ENCODE data around the gene DNLZ.

Gene DNLZ

DNA sequence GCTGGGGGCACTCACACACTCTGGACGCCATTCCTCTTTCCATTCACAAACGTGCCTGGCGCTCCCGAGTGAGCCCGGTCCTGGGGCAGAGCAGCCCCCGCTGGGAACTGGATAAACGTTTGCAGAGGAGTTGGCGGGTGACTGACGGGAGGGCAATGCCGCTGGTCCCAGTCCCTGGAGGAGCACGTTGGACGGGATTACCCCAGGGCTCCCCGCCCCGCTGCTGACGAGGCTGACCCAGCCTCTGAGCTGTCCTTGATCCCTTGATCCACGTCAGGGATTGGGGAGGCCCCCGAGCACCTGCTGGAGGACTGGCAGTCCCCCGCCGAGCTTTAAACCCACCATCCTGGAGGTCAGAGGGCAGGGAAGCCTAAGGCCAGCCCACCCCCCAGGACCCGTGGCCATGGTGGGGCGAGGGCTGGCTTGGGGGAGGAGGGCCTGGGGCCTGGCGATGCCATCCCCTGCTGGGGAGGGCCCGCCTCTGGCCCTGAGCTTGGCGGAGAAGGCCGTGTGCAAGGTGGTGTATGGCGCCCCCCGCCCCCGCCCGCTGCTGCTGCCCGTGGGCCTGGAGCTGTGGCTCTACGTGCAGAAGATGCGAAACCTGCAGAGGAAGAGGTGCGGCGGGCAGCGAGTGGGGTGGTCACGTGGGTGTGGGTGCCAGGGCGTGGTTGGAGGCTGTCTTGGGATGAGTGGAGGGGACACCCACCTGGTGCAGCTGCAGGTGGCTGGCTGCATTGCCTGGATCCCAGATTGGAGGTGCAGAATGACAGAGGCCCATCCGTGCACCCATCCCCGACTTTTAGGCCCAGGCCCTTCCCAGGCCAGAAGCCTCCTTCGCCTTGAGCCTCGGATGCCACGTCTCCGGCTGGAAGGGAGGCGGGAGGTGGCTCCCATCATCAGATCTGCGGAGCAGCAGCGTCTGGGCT, 31.7 kb downstream of the DNLZ start:
- TF ChIP-seq, protein P1, sequence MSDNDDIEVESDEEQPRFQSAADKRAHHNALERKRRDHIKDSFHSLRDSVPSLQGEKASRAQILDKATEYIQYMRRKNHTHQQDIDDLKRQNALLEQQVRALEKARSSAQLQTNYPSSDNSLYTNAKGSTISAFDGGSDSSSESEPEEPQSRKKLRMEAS (IDR thresholded peaks at IDR 0.05; ENCODE audit: low read depth, low read length), result no peak
- TF ChIP-seq POLR2A (IDR thresholded peaks at IDR 0.05; ENCODE audit: extremely low read depth, insufficient read length) (no peak), MYC (IDR thresholded peaks at IDR 0.05; ENCODE audit: low read depth, low read length) (no peak)
- TF ChIP-seq, protein P2, sequence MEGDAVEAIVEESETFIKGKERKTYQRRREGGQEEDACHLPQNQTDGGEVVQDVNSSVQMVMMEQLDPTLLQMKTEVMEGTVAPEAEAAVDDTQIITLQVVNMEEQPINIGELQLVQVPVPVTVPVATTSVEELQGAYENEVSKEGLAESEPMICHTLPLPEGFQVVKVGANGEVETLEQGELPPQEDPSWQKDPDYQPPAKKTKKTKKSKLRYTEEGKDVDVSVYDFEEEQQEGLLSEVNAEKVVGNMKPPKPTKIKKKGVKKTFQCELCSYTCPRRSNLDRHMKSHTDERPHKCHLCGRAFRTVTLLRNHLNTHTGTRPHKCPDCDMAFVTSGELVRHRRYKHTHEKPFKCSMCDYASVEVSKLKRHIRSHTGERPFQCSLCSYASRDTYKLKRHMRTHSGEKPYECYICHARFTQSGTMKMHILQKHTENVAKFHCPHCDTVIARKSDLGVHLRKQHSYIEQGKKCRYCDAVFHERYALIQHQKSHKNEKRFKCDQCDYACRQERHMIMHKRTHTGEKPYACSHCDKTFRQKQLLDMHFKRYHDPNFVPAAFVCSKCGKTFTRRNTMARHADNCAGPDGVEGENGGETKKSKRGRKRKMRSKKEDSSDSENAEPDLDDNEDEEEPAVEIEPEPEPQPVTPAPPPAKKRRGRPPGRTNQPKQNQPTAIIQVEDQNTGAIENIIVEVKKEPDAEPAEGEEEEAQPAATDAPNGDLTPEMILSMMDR (IDR thresholded peaks at IDR 0.05; ENCODE audit: low read depth, low read length), result no peak
- no peak for DNase-seq (ENCODE audit: low read depth)
- H3K4me3 ChIP-seq (ENCODE audit: low read depth, low read length), result no peak overlapping the region

DNA sequence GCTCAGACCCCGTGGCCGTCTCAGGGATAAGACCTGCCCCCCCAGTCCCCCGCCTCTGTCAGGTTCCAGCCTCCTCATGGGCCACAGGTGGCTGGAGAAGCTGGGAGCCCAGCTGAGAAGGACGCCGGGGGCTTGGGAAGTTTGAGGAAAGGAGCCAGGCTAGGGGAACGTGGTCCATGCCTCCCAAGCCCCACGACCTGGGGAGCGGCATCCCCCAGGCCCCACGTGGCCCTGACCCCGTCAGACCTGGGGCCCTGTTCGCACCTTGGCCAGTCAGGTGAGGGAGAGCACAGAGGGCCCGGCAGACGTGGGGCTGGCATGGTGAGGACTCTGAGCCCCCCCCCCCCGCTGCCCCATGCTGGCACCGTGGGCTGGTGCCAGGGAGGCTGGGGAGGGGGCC, 32.5 kb downstream of the DNLZ start:
- DNase-seq (ENCODE audit: low read depth), result no peak
- no peak overlapping the region for H3K4me3 ChIP-seq (ENCODE audit: low read depth, low read length)
- TF ChIP-seq MYC (IDR thresholded peaks at IDR 0.05; ENCODE audit: low read depth, low read length), result no peak
- TF ChIP-seq POLR2A (IDR thresholded peaks at IDR 0.05; ENCODE audit: extremely low read depth, insufficient read length), result no peak
- TF ChIP-seq, protein P2 (IDR thresholded peaks at IDR 0.05; ENCODE audit: low read depth, low read length), result no peak
- TF ChIP-seq, protein P1 (IDR thresholded peaks at IDR 0.05; ENCODE audit: low read depth, low read length), result no peak

DNA sequence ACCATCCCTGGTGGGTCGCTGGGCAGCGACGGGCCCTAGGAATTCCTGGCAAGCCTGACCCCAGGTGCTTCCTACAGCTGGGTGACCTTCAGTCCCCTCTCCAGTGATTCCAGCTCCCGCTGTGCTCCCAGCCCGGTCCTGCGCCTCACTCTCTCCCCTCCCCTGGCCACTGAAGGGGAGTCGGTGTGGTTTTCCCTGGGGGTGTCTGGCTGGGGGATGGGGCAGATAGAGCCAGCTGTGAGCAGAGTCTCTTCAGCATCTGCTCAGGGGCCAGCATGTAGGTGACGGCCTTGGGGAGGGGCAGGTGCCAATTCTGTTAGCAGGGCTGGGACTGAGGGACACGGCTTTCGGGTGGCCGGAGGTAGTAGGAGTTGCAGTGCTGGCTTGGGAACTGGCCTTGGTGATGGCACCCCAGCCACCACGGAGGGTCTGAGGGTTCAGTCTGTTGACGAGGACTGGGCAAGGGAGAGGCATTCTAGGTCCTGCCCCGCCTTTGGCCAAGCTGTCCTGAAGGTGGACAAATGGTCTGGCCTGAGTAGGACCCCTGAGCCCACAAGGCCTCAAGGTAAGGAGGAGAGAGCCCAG, 33.0 kb downstream of the DNLZ start:
- TF ChIP-seq POLR2A (IDR thresholded peaks at IDR 0.05; ENCODE audit: extremely low read depth, insufficient read length) (no peak), MYC (IDR thresholded peaks at IDR 0.05; ENCODE audit: low read depth, low read length) (no peak)
- TF ChIP-seq, protein P1 (IDR thresholded peaks at IDR 0.05; ENCODE audit: low read depth, low read length), result no peak
- TF ChIP-seq, protein P2 (IDR thresholded peaks at IDR 0.05; ENCODE audit: low read depth, low read length), result no peak
- DNase-seq (ENCODE audit: low read depth), result no peak
- H3K4me3 ChIP-seq (ENCODE audit: low read depth, low read length), result no peak overlapping the region

DNA sequence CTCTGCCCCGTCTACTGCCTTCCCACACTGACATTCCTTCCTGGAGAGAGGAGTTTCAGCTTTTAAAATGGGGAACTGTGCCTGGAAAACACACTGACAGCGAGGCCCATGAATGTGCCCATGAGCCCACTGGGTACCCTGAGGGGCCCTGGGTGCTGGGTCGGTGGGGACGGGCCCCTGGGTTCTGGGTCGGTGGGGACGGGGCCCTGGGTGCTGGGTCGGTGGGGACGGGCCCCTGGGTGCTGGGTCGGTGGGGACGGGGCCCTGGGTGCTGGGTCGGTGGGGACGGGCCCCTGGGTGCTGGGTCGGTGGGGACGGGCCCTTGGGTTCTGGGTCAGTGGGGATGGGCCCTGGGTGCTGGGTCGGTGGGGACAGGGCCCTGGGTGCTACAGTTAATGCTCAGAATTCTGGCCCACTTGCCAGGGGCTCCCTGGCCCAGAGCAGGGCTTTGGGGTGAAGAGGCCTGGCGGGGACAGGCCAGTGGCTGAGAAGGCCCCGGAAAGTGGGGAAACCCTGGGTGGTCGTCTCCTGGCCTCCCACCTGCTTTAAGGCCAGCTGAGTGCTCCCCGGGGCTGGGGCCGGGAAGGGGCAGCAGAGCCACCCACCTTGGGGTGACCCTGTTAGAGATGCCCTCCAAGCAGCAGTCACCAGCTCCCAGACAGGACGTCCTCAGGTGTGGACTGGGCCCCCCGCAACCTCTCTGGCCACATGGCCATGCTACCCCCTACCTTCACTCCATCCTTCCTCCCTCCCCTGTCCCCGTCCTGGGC, 33.7 kb downstream of the DNLZ start:
- DNase-seq (ENCODE audit: low read depth), result no peak

DNA sequence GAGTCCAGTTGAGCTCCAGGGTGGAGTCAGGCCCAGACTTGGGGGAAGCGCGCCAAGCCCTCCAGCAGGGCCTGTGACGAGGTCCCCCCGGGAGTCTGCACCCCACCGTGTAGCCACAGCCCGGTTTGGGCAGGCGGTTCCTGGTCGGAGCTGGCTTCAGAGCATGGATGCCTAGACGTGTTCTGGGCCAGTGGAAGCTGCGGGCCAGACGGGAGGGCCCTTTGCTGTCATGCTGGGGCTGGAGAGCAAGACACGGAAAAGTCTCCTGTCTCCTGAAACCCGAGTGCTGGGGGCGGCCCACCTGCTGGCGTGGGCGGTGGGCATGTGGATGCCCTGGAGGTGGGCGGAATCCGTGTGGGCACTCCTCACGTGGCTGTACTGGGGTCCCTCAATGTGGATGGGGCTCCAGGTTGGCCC, 34.3 kb downstream of the DNLZ start:
- no peak for TF ChIP-seq POLR2A (IDR thresholded peaks at IDR 0.05; ENCODE audit: extremely low read depth, insufficient read length)
- TF ChIP-seq, protein P1 (IDR thresholded peaks at IDR 0.05; ENCODE audit: low read depth, low read length), result no peak
- TF ChIP-seq MYC (IDR thresholded peaks at IDR 0.05; ENCODE audit: low read depth, low read length), result no peak
- TF ChIP-seq, protein P2 (IDR thresholded peaks at IDR 0.05; ENCODE audit: low read depth, low read length), result no peak
- no peak overlapping the region for H3K4me3 ChIP-seq (ENCODE audit: low read depth, low read length)

More for the DNA sequence above, 33.7 kb downstream of the DNLZ start:
- no peak overlapping the region for H3K4me3 ChIP-seq (ENCODE audit: low read depth, low read length)
- TF ChIP-seq, protein P1 (IDR thresholded peaks at IDR 0.05; ENCODE audit: low read depth, low read length), result no peak
- TF ChIP-seq MYC (IDR thresholded peaks at IDR 0.05; ENCODE audit: low read depth, low read length), result no peak
- no peak for TF ChIP-seq POLR2A (IDR thresholded peaks at IDR 0.05; ENCODE audit: extremely low read depth, insufficient read length)
- TF ChIP-seq, protein P2 (IDR thresholded peaks at IDR 0.05; ENCODE audit: low read depth, low read length), result no peak

More for the DNA sequence above, 34.3 kb downstream of the DNLZ start:
- no peak for DNase-seq (ENCODE audit: low read depth)
